HCT116 (cell line): ENCODE measurements around the gene DENND5B. TPM values are rescaled to one million over a fixed set of nuclear protein-coding genes. Genes with fewer than 3 reads are reported as not detected.

Source experiments
- ATAC-seq: fragments of 200-7000 bp; cut with Tn5 transposase; 2 replicates; pipeline ENCODE4 v1.9.1; 2020; ENCODE audit warnings: mild to moderate bottlenecking, moderate library complexity
- BruUV-seq: library from RNA; stranded (reverse); fragments of 400-500 nt; replicated peaks from 2 replicates; lab custom pipeline; 2021; lab: Mats Ljungman, UMichigan
- CTCF ChIA-PET: fragments of 300-600 bp; sonication (Branson Sonifier 250); formaldehyde crosslinking; loops from one replicate; lab custom pipeline; 2021; ENCODE audit warnings: antibody characterized with exemption; lab: Charles Lee
- POLR2A ChIA-PET: fragments of 300-600, 350-600 bp; sonication (Branson Sonifier 250); formaldehyde crosslinking; loops from one replicate; lab custom pipeline; 2021; ENCODE audit warnings: antibody characterized with exemption; lab: Charles Lee
- RAD21 ChIA-PET, 2 experiments: fragments of 300-600 bp; sonication (Branson Sonifier 250); formaldehyde crosslinking; loops; one replicate each; lab custom pipeline; 2023; ENCODE audit warnings: low total read pairs in 2 of 2; ENCODE audit not compliant: uncharacterized antibody in 2 of 2, unreplicated experiment in 2 of 2, low non-redundant PET in 1 of 2; lab: Charles Lee
- DNase-seq: peaks from one replicate; pipeline ENCODE4 v3.0.0-alpha.2; 2010; ENCODE audit warnings: low read depth, low spot score
- H2AFZ ChIP-seq: fragments of 200-600 bp; shearing (Covaris generic), sonication (generic); 2 replicates; pipeline ENCODE4 v1.6.1; 2017; ENCODE audit warnings: low read depth, mixed run types, mixed read lengths, antibody characterized with exemption, low read length; ENCODE audit not compliant: poor library complexity, severe bottlenecking
- H3K27ac ChIP-seq: 2 replicates; pipeline ENCODE4 v1.5.1; 2012; ENCODE audit warnings: low read depth, low read length
- H3K27me3 ChIP-seq: fragments of 200-600 bp; sonication (generic); 2 replicates; pipeline ENCODE4 v1.6.1; 2016; ENCODE audit warnings: mixed run types, low read length, mixed read lengths; ENCODE audit not compliant: insufficient read depth
- H3K36me3 ChIP-seq, 2 experiments: fragments of 200-500 bp in 1 of 2; fragments of 200-600 bp in 1 of 2; sonication (Bioruptor generic) in 1 of 2; sonication (generic) in 1 of 2; 2 replicates each; pipeline versions ENCODE4 v1.5.1 to v1.6.1; 2014 to 2016; ENCODE audit warnings: low read length in 2 of 2, inconsistent platforms in 1 of 2, mixed read lengths in 1 of 2, mixed run types in 1 of 2; ENCODE audit not compliant: insufficient read depth in 2 of 2, control insufficient read depth in 1 of 2
- H3K4me1 ChIP-seq, 2 experiments: fragments of 200-600 bp in 1 of 2; sonication (generic) in 1 of 2; 2 replicates each; pipeline versions ENCODE4 v1.5.1 to v1.6.1; 2012 to 2017; ENCODE audit warnings: low read length in 2 of 2, inconsistent platforms in 1 of 2, mild to moderate bottlenecking in 1 of 2, mixed read lengths in 1 of 2, mixed run types in 1 of 2, moderate library complexity in 1 of 2; ENCODE audit not compliant: insufficient read depth in 2 of 2, control insufficient read depth in 1 of 2
- H3K4me2 ChIP-seq: fragments of 200-600 bp; sonication (generic); 2 replicates; pipeline ENCODE4 v1.6.1; 2017; ENCODE audit warnings: mixed run types, low read length, mixed read lengths
- H3K4me3 ChIP-seq, 2 experiments: fragments of 200-600 bp in 1 of 2; sonication (generic) in 1 of 2; replicated peaks in 1 of 2; 2 replicates each; pipeline ENCODE4 v1.5.1; 2011 to 2016; ENCODE audit warnings: low read length in 2 of 2, control low read depth in 1 of 2, low read depth in 1 of 2, mild to moderate bottlenecking in 1 of 2, mixed read lengths in 1 of 2, mixed run types in 1 of 2
- H3K79me2 ChIP-seq: fragments of 200-600 bp; sonication (generic); 2 replicates; pipeline ENCODE4 v1.6.1; 2017; ENCODE audit warnings: mild to moderate bottlenecking, mixed run types, low read length, moderate library complexity, mixed read lengths; ENCODE audit not compliant: insufficient read depth
- H3K9ac ChIP-seq: fragments of 200-600 bp; sonication (generic); 2 replicates; pipeline ENCODE4 v1.6.1; 2016; ENCODE audit warnings: low read length, mixed read lengths
- H3K9me2 ChIP-seq: fragments of 200-600 bp; sonication (generic), shearing (Covaris generic); 2 replicates; pipeline ENCODE4 v1.6.1; 2017; ENCODE audit warnings: mixed run types, mild to moderate bottlenecking, moderate library complexity; ENCODE audit not compliant: insufficient read depth
- H3K9me3 ChIP-seq, 2 experiments: fragments of 200-500 bp in 1 of 2; fragments of 200-600 bp in 1 of 2; sonication (Bioruptor generic) in 1 of 2; sonication (generic) in 1 of 2; 2 replicates each; pipeline ENCODE4 v1.6.1; 2014 to 2017; ENCODE audit warnings: low read length in 2 of 2, mixed read lengths in 2 of 2, inconsistent platforms in 1 of 2, low read depth in 1 of 2, mild to moderate bottlenecking in 1 of 2, mixed run types in 1 of 2, moderate library complexity in 1 of 2; ENCODE audit not compliant: control insufficient read depth in 1 of 2, insufficient read depth in 1 of 2
- H4K20me1 ChIP-seq: fragments of 200-600 bp; sonication (generic), shearing (Covaris generic); 2 replicates; pipeline ENCODE4 v1.6.1; 2017; ENCODE audit warnings: mixed run types, mild to moderate bottlenecking, moderate library complexity; ENCODE audit not compliant: insufficient read depth
- CBX3 ChIP-seq: IDR thresholded peaks from 2 replicates; pipeline ENCODE4 v1.6.1; 2012; ENCODE audit warnings: low read depth
- CEBPB ChIP-seq: IDR thresholded peaks from 2 replicates; pipeline ENCODE4 v1.6.1; 2012; ENCODE audit warnings: low read depth
- CTCF ChIP-seq, 3 experiments: fragments of 200-600 bp in 1 of 3; sonication (generic) in 1 of 3; IDR thresholded peaks in 2 of 3; conservative IDR thresholded peaks in 1 of 3; 2 replicates each; pipeline ENCODE4 v1.5.1; 2012 to 2017; ENCODE audit warnings: low read depth in 2 of 3, low read length in 2 of 3, antibody characterized with exemption in 1 of 3, borderline replicate concordance in 1 of 3, control low read depth in 1 of 3, mild to moderate bottlenecking in 1 of 3, mixed read lengths in 1 of 3, mixed run types in 1 of 3, moderate library complexity in 1 of 3; ENCODE audit not compliant: insufficient read depth in 1 of 3
- ELF1 ChIP-seq: IDR thresholded peaks from 2 replicates; pipeline ENCODE4 v1.6.1; 2012; ENCODE audit warnings: low read depth, borderline replicate concordance
- EZH2 ChIP-seq: fragments of 200-600 bp; sonication (generic); IDR thresholded peaks from 2 replicates; pipeline ENCODE4 v1.6.1; 2017; ENCODE audit warnings: antibody characterized with exemption, mixed run types
- FOSL1 ChIP-seq: IDR thresholded peaks from 2 replicates; pipeline ENCODE4 v1.6.1; 2012; ENCODE audit warnings: low read depth
- SIN3A ChIP-seq: IDR thresholded peaks from 2 replicates; pipeline ENCODE4 v1.6.1; 2012; ENCODE audit warnings: low read depth
- SRF ChIP-seq: IDR thresholded peaks from 2 replicates; pipeline ENCODE4 v1.6.1; 2012; ENCODE audit warnings: low read depth
- ZFX ChIP-seq: fragments of 450-650 bp; IDR thresholded peaks from 2 replicates; pipeline ENCODE4 v1.6.1; 2017
- intact Hi-C: fragments of 100-400 bp; cut with micrococcal nuclease; formaldehyde crosslinking; loops from 2 replicates; pipeline ENCODE4 v1.10.0; 2022
- total RNA-seq: library from RNA; stranded (reverse); gene quantifications from one replicate; pipeline ENCODE4 v1.2.1, GENCODE V29; 2021; ENCODE audit not compliant: unreplicated experiment
- TF ChIP-seq, protein P1 (sequence below): IDR thresholded peaks from 2 replicates; pipeline ENCODE4 v1.6.1; 2012; ENCODE audit warnings: low read depth
- TF ChIP-seq, protein P2 (sequence below): IDR thresholded peaks from 2 replicates; pipeline ENCODE4 v1.6.1; 2012

DENND5B gene
- total RNA-seq, 1 experiment from 2014 or later: 19.2 TPM

DNA sequence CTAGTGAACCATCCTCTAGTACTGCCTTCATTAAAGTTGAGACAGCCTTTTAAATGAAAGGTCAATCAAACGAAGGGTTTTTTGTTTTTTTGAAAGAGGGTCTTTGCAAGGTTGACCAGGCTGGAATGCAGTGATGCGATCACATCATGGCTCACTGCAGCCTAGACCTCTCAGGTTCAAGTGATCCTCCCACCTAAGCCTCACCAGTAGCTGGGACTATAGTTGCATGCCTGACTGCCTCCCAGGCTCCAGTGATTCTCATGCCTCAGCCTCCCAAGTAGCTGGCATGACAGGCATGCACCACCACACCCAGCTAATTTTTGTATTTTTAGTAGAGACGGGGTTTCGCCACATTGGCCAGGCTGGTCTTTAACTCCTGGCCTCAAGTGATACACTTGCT, 150.3 kb downstream of the DENND5B start:
- intact Hi-C loops: no loop called here
- Histone ChIP-seq H3K36me3 (0 out of 4 replicates have a peak, but pooled peaks cover 0 to 2% of the 10 kb centered on the region in 2 experiments), H3K4me1 (no peaks in the 10 kb centered on the region), H3K4me2 (no peak overlapping the region), H4K20me1 (no peaks in the 10 kb centered on the region), H2AFZ (no peak overlapping the region), H3K27ac (no peak overlapping the region), H3K79me2 (no peaks in the 10 kb centered on the region), H3K9me2 (no peaks in the 10 kb centered on the region), H3K4me3 (no peak overlapping the region), H3K9me3 (no peaks in the 10 kb centered on the region), H3K27me3 (no peaks in the 10 kb centered on the region), H3K9ac (no peak overlapping the region)
- RAD21 ChIA-PET: no interaction called here
- TF ChIP-seq CTCF (IDR thresholded peaks at IDR 0.05 in 2 of 3, conservative IDR thresholded peaks at IDR 0.05 in 1 of 3; ENCODE audit: borderline replicate concordance in 1 of 3, insufficient read depth in 1 of 3, low read depth in 2 of 3, low read length in 2 of 3) (no peak), EZH2 (no peak), SIN3A (no peak), FOSL1 (no peak), CEBPB (no peak), CBX3 (no peak), ELF1 (no peak), SRF (no peak), ZFX (no peak)
- TF ChIP-seq, protein P1, sequence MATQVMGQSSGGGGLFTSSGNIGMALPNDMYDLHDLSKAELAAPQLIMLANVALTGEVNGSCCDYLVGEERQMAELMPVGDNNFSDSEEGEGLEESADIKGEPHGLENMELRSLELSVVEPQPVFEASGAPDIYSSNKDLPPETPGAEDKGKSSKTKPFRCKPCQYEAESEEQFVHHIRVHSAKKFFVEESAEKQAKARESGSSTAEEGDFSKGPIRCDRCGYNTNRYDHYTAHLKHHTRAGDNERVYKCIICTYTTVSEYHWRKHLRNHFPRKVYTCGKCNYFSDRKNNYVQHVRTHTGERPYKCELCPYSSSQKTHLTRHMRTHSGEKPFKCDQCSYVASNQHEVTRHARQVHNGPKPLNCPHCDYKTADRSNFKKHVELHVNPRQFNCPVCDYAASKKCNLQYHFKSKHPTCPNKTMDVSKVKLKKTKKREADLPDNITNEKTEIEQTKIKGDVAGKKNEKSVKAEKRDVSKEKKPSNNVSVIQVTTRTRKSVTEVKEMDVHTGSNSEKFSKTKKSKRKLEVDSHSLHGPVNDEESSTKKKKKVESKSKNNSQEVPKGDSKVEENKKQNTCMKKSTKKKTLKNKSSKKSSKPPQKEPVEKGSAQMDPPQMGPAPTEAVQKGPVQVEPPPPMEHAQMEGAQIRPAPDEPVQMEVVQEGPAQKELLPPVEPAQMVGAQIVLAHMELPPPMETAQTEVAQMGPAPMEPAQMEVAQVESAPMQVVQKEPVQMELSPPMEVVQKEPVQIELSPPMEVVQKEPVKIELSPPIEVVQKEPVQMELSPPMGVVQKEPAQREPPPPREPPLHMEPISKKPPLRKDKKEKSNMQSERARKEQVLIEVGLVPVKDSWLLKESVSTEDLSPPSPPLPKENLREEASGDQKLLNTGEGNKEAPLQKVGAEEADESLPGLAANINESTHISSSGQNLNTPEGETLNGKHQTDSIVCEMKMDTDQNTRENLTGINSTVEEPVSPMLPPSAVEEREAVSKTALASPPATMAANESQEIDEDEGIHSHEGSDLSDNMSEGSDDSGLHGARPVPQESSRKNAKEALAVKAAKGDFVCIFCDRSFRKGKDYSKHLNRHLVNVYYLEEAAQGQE: no peak
- TF ChIP-seq, protein P2, sequence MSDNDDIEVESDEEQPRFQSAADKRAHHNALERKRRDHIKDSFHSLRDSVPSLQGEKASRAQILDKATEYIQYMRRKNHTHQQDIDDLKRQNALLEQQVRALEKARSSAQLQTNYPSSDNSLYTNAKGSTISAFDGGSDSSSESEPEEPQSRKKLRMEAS: no peak
- no peak for DNase-seq
- no peak for ATAC-seq
- no TSS peak for BruUV-seq
- CTCF ChIA-PET: no interaction called here
- POLR2A ChIA-PET: no interaction called here
